Osteocyte (in vitro differentiated cells): ENCODE data around the gene ZNF518A. TPM values are rescaled to one million over a fixed set of nuclear protein-coding genes. Genes with fewer than 3 reads are reported as not detected.

ENCODE experiments used
- DNase-seq: peaks from one replicate; pipeline ENCODE4 v3.0.0; 2021; ENCODE audit warnings: mixed read lengths; ENCODE audit not compliant: unreplicated experiment; ENCODE audit errors: extremely low spot score
- H3K27ac Mint-ChIP-seq: one replicate; pipeline ENCODE4 v1.8.0; 2021; ENCODE audit warnings: mild to moderate bottlenecking, mixed read lengths; ENCODE audit not compliant: unreplicated experiment
- H3K27me3 Mint-ChIP-seq: one replicate; pipeline ENCODE4 v1.8.0; 2021; ENCODE audit warnings: mixed read lengths; ENCODE audit not compliant: unreplicated experiment
- H3K36me3 Mint-ChIP-seq: one replicate; pipeline ENCODE4 v1.8.0; 2021; ENCODE audit warnings: mixed read lengths; ENCODE audit not compliant: unreplicated experiment
- H3K4me1 Mint-ChIP-seq: one replicate; pipeline ENCODE4 v1.8.0; 2021; ENCODE audit warnings: mixed read lengths; ENCODE audit not compliant: unreplicated experiment
- H3K4me3 Mint-ChIP-seq: one replicate; pipeline ENCODE4 v1.8.0; 2021; ENCODE audit warnings: mild to moderate bottlenecking, moderate library complexity, mixed read lengths; ENCODE audit not compliant: unreplicated experiment
- H3K9me3 Mint-ChIP-seq: one replicate; pipeline ENCODE4 v1.8.0; 2021; ENCODE audit warnings: mixed read lengths; ENCODE audit not compliant: unreplicated experiment
- total RNA-seq: library from RNA; stranded (reverse); gene quantifications from 2 replicates; pipeline ENCODE4 v1.2.1, GENCODE V29; 2021
- TF ChIP-seq, protein P1 (sequence below): fragments of 200-600 bp; sonication (generic); IDR thresholded peaks from 2 replicates; pipeline ENCODE4 v1.5.0; 2021; ENCODE audit warnings: antibody characterized with exemption, mild to moderate bottlenecking, moderate library complexity

ZNF518A gene
- total RNA-seq, 1 donor from 2014 or later: 14.9 TPM

- TF ChIP-seq, protein P1, sequence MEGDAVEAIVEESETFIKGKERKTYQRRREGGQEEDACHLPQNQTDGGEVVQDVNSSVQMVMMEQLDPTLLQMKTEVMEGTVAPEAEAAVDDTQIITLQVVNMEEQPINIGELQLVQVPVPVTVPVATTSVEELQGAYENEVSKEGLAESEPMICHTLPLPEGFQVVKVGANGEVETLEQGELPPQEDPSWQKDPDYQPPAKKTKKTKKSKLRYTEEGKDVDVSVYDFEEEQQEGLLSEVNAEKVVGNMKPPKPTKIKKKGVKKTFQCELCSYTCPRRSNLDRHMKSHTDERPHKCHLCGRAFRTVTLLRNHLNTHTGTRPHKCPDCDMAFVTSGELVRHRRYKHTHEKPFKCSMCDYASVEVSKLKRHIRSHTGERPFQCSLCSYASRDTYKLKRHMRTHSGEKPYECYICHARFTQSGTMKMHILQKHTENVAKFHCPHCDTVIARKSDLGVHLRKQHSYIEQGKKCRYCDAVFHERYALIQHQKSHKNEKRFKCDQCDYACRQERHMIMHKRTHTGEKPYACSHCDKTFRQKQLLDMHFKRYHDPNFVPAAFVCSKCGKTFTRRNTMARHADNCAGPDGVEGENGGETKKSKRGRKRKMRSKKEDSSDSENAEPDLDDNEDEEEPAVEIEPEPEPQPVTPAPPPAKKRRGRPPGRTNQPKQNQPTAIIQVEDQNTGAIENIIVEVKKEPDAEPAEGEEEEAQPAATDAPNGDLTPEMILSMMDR: no peak
- Mint-ChIP-seq H3K27me3 (peaks cover 40% of the 10 kb centered on the region), H3K36me3 (no peaks in the 10 kb centered on the region), H3K9me3 (no peaks in the 10 kb centered on the region), H3K27ac (no peak overlapping the region), H3K4me1 (no peaks in the 10 kb centered on the region), H3K4me3 (no peak overlapping the region)
- no peak for DNase-seq
Observed at GRCh38 chr10:96097865-96098264, 32.2 kb upstream of the ZNF518A start.

DNA sequence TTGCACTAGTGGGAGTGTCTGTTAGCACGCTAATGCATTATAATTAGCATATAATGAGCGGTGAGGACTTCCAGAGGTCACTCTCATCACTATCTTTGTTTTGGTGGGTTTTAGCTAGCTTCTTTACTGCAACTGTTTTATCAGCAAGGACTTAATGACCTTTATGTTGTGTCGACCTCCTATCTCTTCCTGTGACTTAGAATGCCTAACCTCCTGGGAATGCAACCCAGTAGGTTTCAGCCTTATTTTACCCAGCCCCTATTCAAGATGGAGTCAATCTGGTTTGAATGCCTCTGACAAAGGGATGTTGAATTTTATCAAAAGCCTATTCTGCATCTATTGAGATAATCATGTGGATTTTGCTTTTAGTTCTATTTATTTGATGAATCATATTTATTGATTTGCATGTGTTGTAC, 22.5 kb upstream of the ZNF518A start:
- Mint-ChIP-seq H3K4me1 (no peaks in the 10 kb centered on the region), H3K4me3 (no peak overlapping the region), H3K9me3 (no peaks in the 10 kb centered on the region), H3K27ac (no peak overlapping the region), H3K27me3 (peaks cover 66% of the 10 kb centered on the region), H3K36me3 (no peaks in the 10 kb centered on the region)
- DNase-seq: no peak
- TF ChIP-seq, protein P1: no peak

GRCh38 chr10:96112531-96112930, 17.6 kb upstream of the ZNF518A start:
- no peak overlapping the region for H3K27ac Mint-ChIP-seq
- H3K27me3 Mint-ChIP-seq: peaks cover 66% of the 10 kb centered on the region
- no peak overlapping the region for H3K4me3 Mint-ChIP-seq
- no peaks in the 10 kb centered on the region for H3K4me1 Mint-ChIP-seq
- H3K9me3 Mint-ChIP-seq: no peaks in the 10 kb centered on the region
- no peak for DNase-seq
- TF ChIP-seq, protein P1: no peak
- no peaks in the 10 kb centered on the region for H3K36me3 Mint-ChIP-seq

GRCh38 chr10:96118604-96119450, 11.3 kb upstream of the ZNF518A start:
- H3K4me3 Mint-ChIP-seq: no peak overlapping the region
- no peak for DNase-seq

DNA sequence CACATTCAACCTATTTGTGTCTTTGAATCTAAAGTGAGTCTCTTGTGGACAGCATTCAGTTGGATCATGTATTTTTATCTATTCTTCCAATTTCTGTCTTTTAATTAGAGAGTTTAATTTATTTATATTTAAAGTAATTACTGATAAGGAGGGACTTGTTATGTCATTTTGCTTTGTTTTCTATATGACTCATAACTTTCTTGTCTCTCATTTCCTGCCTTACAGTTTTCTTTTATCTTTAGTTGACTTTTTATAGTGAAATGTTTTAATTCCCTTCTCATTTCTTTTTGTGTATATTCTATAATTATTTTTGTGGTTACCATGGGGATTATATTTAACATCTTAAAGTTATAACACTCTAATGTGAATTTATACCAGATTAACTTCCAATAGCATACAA, 7.3 kb upstream of the ZNF518A start:
- Mint-ChIP-seq H3K27me3 (peaks cover 42% of the 10 kb centered on the region), H3K36me3 (no peaks in the 10 kb centered on the region), H3K4me3 (no peak overlapping the region), H3K27ac (no peak overlapping the region), H3K9me3 (no peaks in the 10 kb centered on the region), H3K4me1 (peaks cover 8% of the 10 kb centered on the region)
- TF ChIP-seq, protein P1: no peak
- DNase-seq: no peak

More at GRCh38 chr10:96118604-96119450, 11.3 kb upstream of the ZNF518A start:
- H3K27ac Mint-ChIP-seq: no peak overlapping the region
- no peaks in the 10 kb centered on the region for H3K4me1 Mint-ChIP-seq
- H3K27me3 Mint-ChIP-seq: peaks cover 57% of the 10 kb centered on the region
- no peaks in the 10 kb centered on the region for H3K36me3 Mint-ChIP-seq
- TF ChIP-seq, protein P1: no peak
- H3K9me3 Mint-ChIP-seq: no peaks in the 10 kb centered on the region
